GM12801 (cell line): Measurements from ENCODE around the gene ABHD13.

Experiments used
- TF ChIP-seq, protein P1 (sequence below): IDR thresholded peaks from one replicate; pipeline ENCODE4 v1.5.1; 2011; ENCODE audit warnings: control low read depth; ENCODE audit not compliant: insufficient read length; ENCODE audit errors: extremely low read depth

ABHD13 gene

DNA sequence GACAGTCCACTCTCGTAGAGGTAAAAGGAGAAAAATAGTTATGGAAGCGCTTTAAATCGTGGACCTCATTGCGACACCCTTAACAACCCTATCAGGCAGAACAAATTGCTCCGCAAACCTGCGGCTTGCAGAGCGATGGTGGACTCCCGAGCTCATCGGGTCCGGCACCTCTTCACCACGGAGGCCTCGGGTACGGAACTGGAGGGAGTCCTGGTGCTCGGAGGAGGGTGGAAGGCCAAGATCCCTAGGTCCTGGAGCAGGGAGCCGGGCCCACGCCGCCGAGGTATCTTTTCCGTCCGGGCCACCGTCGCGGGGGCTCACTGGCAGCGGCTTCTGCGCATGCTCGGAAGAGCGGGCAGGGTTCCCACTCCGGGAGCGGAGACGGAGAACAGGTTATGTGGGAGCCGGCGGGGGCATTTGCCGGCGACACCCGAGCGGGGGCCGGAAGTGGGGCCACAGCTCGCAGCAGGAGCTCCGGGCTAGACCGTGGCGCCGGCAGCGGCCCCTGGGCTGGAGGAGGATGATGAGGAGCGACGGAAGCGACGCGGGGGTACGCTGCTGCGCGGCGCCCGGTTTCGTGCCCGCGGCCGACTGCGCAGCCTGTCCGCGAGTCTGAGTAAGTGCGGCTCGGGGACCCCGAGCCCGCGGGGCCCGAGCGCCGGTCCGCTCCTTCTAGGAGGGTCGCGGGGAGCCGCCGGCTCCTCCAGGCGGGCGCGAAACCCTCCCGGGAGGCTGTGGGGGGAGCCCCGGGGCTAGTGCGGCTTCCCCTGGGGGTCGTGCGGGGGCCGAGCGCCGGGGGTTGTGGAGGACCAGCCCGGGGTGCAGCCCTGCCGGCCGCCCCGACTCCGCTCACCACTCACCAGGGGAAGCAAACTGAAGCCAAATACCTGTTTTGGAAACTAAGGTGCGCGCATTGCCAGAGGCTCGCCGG is at the start of gene ABHD13:
ABHD13 (plus strand) TSS at position 349 of the 931 bp plus-strand sequence. CDS start 10,827 bp downstream, outside the sequence.
- TF ChIP-seq, protein P1, sequence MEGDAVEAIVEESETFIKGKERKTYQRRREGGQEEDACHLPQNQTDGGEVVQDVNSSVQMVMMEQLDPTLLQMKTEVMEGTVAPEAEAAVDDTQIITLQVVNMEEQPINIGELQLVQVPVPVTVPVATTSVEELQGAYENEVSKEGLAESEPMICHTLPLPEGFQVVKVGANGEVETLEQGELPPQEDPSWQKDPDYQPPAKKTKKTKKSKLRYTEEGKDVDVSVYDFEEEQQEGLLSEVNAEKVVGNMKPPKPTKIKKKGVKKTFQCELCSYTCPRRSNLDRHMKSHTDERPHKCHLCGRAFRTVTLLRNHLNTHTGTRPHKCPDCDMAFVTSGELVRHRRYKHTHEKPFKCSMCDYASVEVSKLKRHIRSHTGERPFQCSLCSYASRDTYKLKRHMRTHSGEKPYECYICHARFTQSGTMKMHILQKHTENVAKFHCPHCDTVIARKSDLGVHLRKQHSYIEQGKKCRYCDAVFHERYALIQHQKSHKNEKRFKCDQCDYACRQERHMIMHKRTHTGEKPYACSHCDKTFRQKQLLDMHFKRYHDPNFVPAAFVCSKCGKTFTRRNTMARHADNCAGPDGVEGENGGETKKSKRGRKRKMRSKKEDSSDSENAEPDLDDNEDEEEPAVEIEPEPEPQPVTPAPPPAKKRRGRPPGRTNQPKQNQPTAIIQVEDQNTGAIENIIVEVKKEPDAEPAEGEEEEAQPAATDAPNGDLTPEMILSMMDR, result no peak

DNA sequence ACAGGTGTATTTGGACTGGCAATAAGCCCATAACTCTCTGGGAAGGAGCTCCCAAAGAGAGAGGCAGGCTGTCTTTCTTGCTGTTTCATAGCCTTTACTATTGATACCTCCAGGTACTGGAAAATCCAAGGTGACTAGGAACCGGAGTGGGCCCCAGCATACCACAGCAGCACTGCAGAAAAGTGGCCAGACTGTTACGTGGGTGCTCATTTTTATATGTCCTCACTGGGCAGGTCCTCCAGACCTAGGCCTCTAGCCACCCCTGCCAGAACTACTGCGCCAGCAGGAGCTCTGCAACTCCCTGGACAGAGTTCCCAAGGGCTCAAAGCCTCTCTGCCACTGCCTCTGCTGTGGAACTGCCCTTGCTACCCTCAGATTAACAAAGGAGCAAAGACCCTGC is 49.3 kb upstream of the ABHD13 start:
- TF ChIP-seq, protein P1, result no peak

DNA sequence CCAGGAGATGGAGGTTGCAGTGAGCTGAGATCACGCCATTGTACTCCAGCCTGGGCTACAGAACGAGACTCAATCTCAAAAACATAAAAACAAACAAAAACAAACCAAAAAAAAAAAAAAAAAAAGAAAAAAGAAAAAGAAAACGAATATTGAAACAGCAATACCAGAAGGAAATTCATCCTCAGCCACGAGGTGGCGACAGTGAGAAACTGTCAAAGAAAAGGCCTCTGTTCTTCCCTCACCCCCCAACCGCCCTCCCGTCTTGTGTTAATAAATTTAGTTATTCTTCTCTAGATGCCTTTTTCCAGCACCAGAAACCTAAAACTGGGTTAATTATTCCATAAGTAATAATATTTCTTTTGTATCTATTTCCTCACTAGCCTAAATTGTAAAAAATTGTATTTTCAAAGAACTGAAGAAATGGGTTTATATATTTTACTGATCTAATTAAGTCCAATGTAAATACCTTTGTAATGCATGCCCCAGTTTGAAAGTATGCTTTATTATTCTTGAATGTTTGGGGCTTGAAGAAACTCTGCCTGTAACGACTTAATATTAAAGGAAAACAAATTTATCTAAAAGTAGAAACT is 41.4 kb upstream of the ABHD13 start:
- TF ChIP-seq, protein P1, result no peak

DNA sequence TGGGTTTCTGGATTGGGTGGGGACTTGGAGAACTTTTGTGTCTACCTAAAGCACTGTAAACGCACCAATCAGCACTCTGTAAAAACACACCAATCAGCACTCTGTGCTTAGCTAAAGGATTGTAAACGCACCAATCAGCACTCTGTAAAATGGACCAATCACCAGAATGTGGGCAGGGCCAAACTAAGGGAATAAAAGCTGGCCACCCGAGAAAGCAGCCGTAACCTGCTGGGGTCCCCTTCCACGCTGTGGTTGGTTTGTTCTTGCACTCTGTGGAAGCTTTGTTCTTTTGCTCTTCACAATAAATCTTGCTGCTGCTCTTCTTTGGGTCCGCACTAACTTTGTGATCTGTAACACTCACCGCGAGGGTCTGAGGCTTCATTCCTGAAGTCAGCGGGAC is 40.1 kb upstream of the ABHD13 start:
- TF ChIP-seq, protein P1, result no peak

DNA sequence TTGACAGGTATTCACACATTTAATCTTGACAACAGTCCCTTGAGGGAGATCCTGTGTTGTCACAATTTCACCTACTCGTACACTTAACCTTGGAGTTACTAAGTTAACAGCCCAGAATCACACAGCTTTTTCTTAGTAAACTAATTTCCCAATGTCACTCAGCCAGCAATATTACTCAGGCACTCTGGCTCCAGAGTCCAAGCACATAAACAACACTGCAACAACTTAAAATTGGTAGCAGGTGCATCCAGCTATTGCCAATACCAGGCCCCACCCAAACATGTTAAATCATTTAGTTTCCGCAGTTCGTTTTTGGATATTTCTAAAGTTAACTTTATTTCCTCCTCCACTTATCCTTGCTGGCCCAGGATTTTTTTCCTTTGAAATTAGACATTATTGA is 35.5 kb upstream of the ABHD13 start:
- TF ChIP-seq, protein P1, result no peak

DNA sequence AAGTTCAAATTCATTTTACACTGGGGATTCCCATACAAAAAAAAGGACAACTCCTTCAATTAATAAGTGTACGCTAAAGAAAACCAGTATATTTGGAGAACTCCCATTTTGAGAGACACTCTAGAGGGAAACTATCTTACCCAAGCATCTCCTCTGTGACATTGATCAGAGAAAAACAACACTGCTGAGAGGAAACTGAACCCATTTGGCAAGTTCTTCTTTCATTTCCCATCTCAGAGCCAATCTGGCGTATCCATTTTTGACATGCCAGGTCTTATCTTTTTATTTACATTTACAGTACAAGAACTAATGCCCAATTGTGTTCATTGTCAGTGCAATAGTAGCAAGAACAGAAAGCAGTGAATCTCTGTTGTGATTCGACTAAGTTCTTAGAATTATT is 33.0 kb upstream of the ABHD13 start:
- TF ChIP-seq, protein P1, result no peak

DNA sequence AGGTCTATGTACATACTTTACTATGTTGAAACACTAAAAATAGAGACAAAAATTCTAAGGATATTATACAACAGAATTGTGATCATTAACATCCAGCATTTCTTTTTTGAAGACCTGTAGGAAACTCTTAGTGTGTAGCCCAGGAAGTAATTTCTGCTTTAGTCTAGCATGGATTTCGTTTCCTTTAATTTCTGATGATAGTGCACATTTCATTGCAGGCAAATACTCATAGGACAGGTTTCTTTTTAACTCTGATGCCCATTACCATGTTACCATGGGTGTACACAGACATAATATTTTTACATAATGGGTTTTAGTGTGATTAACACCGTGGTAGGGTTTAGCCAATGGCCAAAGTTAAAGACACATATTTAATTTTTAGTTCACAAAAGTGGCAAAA is 29.9 kb upstream of the ABHD13 start:
- TF ChIP-seq, protein P1, result no peak
